Endothelial cell of umbilical vein (primary cell): ENCODE measurements around the gene FHOD3. TPM values are rescaled to one million over a fixed set of nuclear protein-coding genes. Genes with fewer than 3 reads are reported as not detected.
"Not testable (repeated sequence)": the region's sequence is repeated elsewhere in the genome, so short reads cannot be mapped to it uniquely, and the experiment has no call there.

Experiments
- BruUV-seq: library from RNA; stranded (reverse); fragments of 400-500 nt; replicated peaks from 2 replicates; lab custom pipeline; 2021; lab: Mats Ljungman, UMichigan
- CTCF ChIA-PET: fragments of 300-600, 350-600 bp; sonication (Branson Sonifier 250); formaldehyde crosslinking; loops from one replicate; lab custom pipeline; 2021; ENCODE audit warnings: antibody characterized with exemption, inconsistent platforms; lab: Charles Lee
- POLR2A ChIA-PET: fragments of 300-600, 350-600 bp; sonication (Branson Sonifier 250); formaldehyde crosslinking; loops from one replicate; lab custom pipeline; 2021; ENCODE audit warnings: antibody characterized with exemption, inconsistent platforms; lab: Charles Lee
- DNase-seq: peaks from one replicate; pipeline ENCODE4 v3.0.0-alpha.2; 2011; ENCODE audit warnings: low read depth, low spot score
- FAIRE-seq: peaks from 2 replicates; lab custom pipeline; 2011; peaks lifted over from hg19 to GRCh38; lab: Jason Lieb, UNC
- H2AFZ ChIP-seq: 2 replicates; pipeline ENCODE4 v1.6.0; 2012; ENCODE audit warnings: low read depth, low read length, control low read depth, inconsistent platforms
- H3K27ac ChIP-seq: 2 replicates; pipeline ENCODE4 v1.5.1; 2011; ENCODE audit warnings: low read depth, mild to moderate bottlenecking, control low read depth, low read length, moderate library complexity; ENCODE audit not compliant: insufficient read depth
- H3K27me3 ChIP-seq, 2 experiments: 2 replicates each; pipeline versions ENCODE4 v1.6.0 to v1.6.1; 2011; ENCODE audit warnings: low read length in 2 of 2, mixed read lengths in 1 of 2; ENCODE audit not compliant: control insufficient read depth in 2 of 2, insufficient read depth in 2 of 2
- H3K36me3 ChIP-seq, 2 experiments: 2 replicates in 1 of 2; 3 replicates in 1 of 2; pipeline ENCODE4 v1.5.1; 2011; ENCODE audit warnings: low read length in 2 of 2, mild to moderate bottlenecking in 1 of 2, moderate library complexity in 1 of 2; ENCODE audit not compliant: control insufficient read depth in 2 of 2, insufficient read depth in 2 of 2; ENCODE audit errors: extremely low read depth in 1 of 2
- H3K4me1 ChIP-seq: 3 replicates; pipeline ENCODE4 v1.5.1; 2011; ENCODE audit warnings: mild to moderate bottlenecking, low read length; ENCODE audit not compliant: control insufficient read depth, insufficient read depth; ENCODE audit errors: extremely low read depth
- H3K4me2 ChIP-seq: 2 replicates; pipeline ENCODE4 v1.6.1; 2011; ENCODE audit warnings: low read length, control low read depth, mixed read lengths; ENCODE audit not compliant: insufficient read depth
- H3K4me3 ChIP-seq, 3 experiments: fragments of 200-600 bp in 1 of 3; sonication (generic), shearing (Covaris generic) in 1 of 3; replicated peaks in 1 of 3; 2 replicates each; pipeline ENCODE4 v1.5.1; 2011 to 2016; ENCODE audit warnings: control low read depth in 3 of 3, low read length in 3 of 3, mild to moderate bottlenecking in 2 of 3, inconsistent platforms in 1 of 3, low read depth in 1 of 3, moderate library complexity in 1 of 3; ENCODE audit not compliant: insufficient read depth in 1 of 3
- H3K79me2 ChIP-seq: 2 replicates; pipeline ENCODE4 v1.6.0; 2012; ENCODE audit warnings: low read length, inconsistent platforms; ENCODE audit not compliant: control insufficient read depth, insufficient read depth
- H3K9ac ChIP-seq: replicated peaks from 2 replicates; pipeline ENCODE3; 2011; ENCODE audit warnings: low read length, control low read depth; ENCODE audit not compliant: insufficient read depth; ENCODE audit errors: extremely low read depth
- H3K9me1 ChIP-seq: replicated peaks from 3 replicates; pipeline ENCODE4 v1.6.0; 2011; ENCODE audit warnings: mild to moderate bottlenecking, low read length; ENCODE audit not compliant: control insufficient read depth, insufficient read depth; ENCODE audit errors: extremely low read depth
- H3K9me3 ChIP-seq: replicated peaks from 2 replicates; pipeline ENCODE4 v1.5.1; 2012; ENCODE audit warnings: low read length, inconsistent platforms; ENCODE audit not compliant: control insufficient read depth, insufficient read depth
- H4K20me1 ChIP-seq: replicated peaks from 2 replicates; pipeline ENCODE3; 2011; ENCODE audit warnings: mild to moderate bottlenecking, low read length; ENCODE audit not compliant: control insufficient read depth, insufficient read depth; ENCODE audit errors: extremely low read depth
- FOS ChIP-seq: IDR thresholded peaks from 2 replicates; pipeline ENCODE4 v1.6.1; 2011; ENCODE audit warnings: mild to moderate bottlenecking, low read length, moderate library complexity, borderline replicate concordance; ENCODE audit not compliant: insufficient read depth
- GATA2 ChIP-seq: IDR thresholded peaks from 2 replicates; pipeline ENCODE4 v1.7.0; 2011; ENCODE audit warnings: low read depth, mild to moderate bottlenecking, moderate library complexity, mixed read lengths, low read length; ENCODE audit not compliant: insufficient read length, insufficient read depth
- JUN ChIP-seq: IDR thresholded peaks from 2 replicates; pipeline ENCODE4 v1.6.1; 2011; ENCODE audit warnings: borderline replicate concordance, low read depth; ENCODE audit not compliant: insufficient read length, insufficient read depth
- MYC ChIP-seq: IDR thresholded peaks from one replicate; pipeline ENCODE4 v1.6.1; 2011; ENCODE audit warnings: mild to moderate bottlenecking, low read depth, low read length
- POLR2AphosphoS5 ChIP-seq: IDR thresholded peaks from 2 replicates; pipeline ENCODE4 v1.6.1; 2012; ENCODE audit warnings: low read depth, mild to moderate bottlenecking, control low read depth, low read length, moderate library complexity; ENCODE audit not compliant: insufficient read depth
- dilution Hi-C: fragments of 300-500 bp; cut with MboI; formaldehyde crosslinking; loops from one replicate; pipeline ENCODE4 v1.15.0; 2019; ENCODE audit warnings: low sequenced_read_pairs; ENCODE audit not compliant: extremely low pct_ligation_motif_present
- intact Hi-C: fragments of 100-400 bp; cut with micrococcal nuclease; formaldehyde crosslinking; loops from one replicate; pipeline ENCODE4 v1.10.0; 2022
- polyA plus RNA-seq, 4 experiments: library from polyadenylated mRNA; depleted of rRNA in 3 of 4; stranded (reverse) in 3 of 4; unstranded in 1 of 4; fragments of >200 nt; gene quantifications; 2 replicates each; pipeline versions ENCODE4 v1.2.1 to v1.2.3, GENCODE V29; 2011 to 2012; ENCODE audit warnings: missing spikeins in 1 of 4
- total RNA-seq: library from RNA; stranded (reverse); gene quantifications from 2 replicates; pipeline ENCODE4 v1.2.3, GENCODE V29; 2021
- TF ChIP-seq, protein P1 (sequence below): IDR thresholded peaks from 2 replicates; pipeline ENCODE4 v1.6.1; 2011; ENCODE audit not compliant: insufficient read depth, insufficient read length

FHOD3 gene
- total and polyA plus RNA-seq, 2 donors (not counting 3 experiments of a cell fraction or from before 2014, with no cell fraction given), result 0.06 to 1.5 TPM

- dilution Hi-C loops (no loop called here), intact Hi-C loops (no loop called here)
Observed at GRCh38 chr18:36547544-36547943, 250.0 kb downstream of the FHOD3 start.

DNA sequence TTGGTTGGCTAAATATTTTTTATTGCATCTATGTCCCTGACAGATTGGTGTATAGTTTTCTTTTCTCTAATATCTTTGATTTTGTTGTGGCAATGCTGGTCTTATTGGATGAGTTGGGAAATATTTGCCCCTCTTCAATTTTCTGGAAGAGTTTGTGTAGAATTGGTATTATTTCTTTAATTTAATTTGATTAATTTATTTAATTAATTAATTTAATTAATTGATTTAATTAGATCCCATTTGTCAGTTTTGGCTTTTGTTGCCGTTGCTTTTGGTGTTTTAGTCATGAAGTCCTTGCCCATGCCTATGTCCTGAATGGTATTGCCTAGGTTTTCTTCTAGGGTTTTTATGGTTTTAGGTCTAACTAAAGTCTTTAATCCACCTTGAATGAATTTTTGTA, 253.8 kb downstream of the FHOD3 start:
- H3K4me3 ChIP-seq, H3K36me3 ChIP-seq, H3K4me2 ChIP-seq, H3K27ac ChIP-seq, dilution Hi-C loops, H3K79me2 ChIP-seq, H3K4me1 ChIP-seq, POLR2A ChIA-PET, FAIRE-seq, DNase-seq, H3K9ac ChIP-seq, H3K9me3 ChIP-seq, H3K9me1 ChIP-seq, H3K27me3 ChIP-seq, intact Hi-C loops, CTCF ChIA-PET, H2AFZ ChIP-seq, H4K20me1 ChIP-seq, BruUV-seq: not testable (repeated sequence)

More at GRCh38 chr18:36547544-36547943, 250.0 kb downstream of the FHOD3 start:
- no peaks in the 10 kb centered on the region for H4K20me1 ChIP-seq
- no peak overlapping the region for H2AFZ ChIP-seq
- H3K36me3 ChIP-seq, result no peaks in the 10 kb centered on the region
- no peaks in the 10 kb centered on the region for H3K9me3 ChIP-seq
- H3K27me3 ChIP-seq, result no peaks in the 10 kb centered on the region
- H3K79me2 ChIP-seq, result no peaks in the 10 kb centered on the region
- ChIA-PET CTCF (no interaction called here), POLR2A (no interaction called here)
- H3K27ac ChIP-seq, result no peak overlapping the region
- H3K9ac ChIP-seq, result no peak overlapping the region
- H3K4me2 ChIP-seq, result no peak overlapping the region
- no peak for DNase-seq
- no TSS peak for BruUV-seq
- H3K4me1 ChIP-seq, result no peaks in the 10 kb centered on the region
- H3K4me3 ChIP-seq, result no peak overlapping the region
- no peak for FAIRE-seq
- TF ChIP-seq GATA2, result no peak
- TF ChIP-seq POLR2AphosphoS5, result no peak
- TF ChIP-seq, protein P1, sequence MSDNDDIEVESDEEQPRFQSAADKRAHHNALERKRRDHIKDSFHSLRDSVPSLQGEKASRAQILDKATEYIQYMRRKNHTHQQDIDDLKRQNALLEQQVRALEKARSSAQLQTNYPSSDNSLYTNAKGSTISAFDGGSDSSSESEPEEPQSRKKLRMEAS, result no peak
- no peak for TF ChIP-seq MYC
- TF ChIP-seq FOS, result no peak
- no peak for TF ChIP-seq JUN
- no peaks in the 10 kb centered on the region for H3K9me1 ChIP-seq
